ENCODE measurements around the gene FBXO48.

- no peak for TF ChIP-seq GATA2 (IDR thresholded peaks at IDR 0.05; ENCODE audit: low read depth, low read length)
- TF ChIP-seq GATA3 (IDR thresholded peaks at IDR 0.05; ENCODE audit: low read depth, low read length): no peak
Measured at GRCh38 chr2:68483011-68483410, 15.9 kb upstream of the FBXO48 start.

All from SH-SY5Y (cell line).